AG04449 (cell line): ENCODE results near the gene KCNJ9.

Experiments
- CTCF ChIA-PET: fragments of 350-600 bp; formaldehyde crosslinking; extraction: SDS; loops from one replicate; lab custom pipeline; 2021; ENCODE audit warnings: antibody characterized with exemption; lab: Yijun Ruan, JAX
- POLR2A ChIA-PET: fragments of 400-600, 350-600 bp; formaldehyde crosslinking; extraction: SDS; loops from one replicate; lab custom pipeline; 2020; ENCODE audit warnings: antibody characterized with exemption, inconsistent platforms; lab: Yijun Ruan, JAX
- DNase-seq: peaks from one replicate; pipeline ENCODE4 v3.0.0-alpha.2; 2010; ENCODE audit warnings: low read depth, low spot score
- H3K4me3 ChIP-seq: 2 replicates; pipeline ENCODE4 v1.5.1; 2011; ENCODE audit warnings: low read depth, mild to moderate bottlenecking, control low read depth, low read length
- TF ChIP-seq, protein P1 (sequence below): IDR thresholded peaks from one replicate; pipeline ENCODE4 v1.5.1; 2011; ENCODE audit warnings: mild to moderate bottlenecking, moderate library complexity, low read length, control low read depth, inconsistent platforms; ENCODE audit not compliant: insufficient read depth; ENCODE audit errors: missing control alignments

KCNJ9 gene

DNA sequence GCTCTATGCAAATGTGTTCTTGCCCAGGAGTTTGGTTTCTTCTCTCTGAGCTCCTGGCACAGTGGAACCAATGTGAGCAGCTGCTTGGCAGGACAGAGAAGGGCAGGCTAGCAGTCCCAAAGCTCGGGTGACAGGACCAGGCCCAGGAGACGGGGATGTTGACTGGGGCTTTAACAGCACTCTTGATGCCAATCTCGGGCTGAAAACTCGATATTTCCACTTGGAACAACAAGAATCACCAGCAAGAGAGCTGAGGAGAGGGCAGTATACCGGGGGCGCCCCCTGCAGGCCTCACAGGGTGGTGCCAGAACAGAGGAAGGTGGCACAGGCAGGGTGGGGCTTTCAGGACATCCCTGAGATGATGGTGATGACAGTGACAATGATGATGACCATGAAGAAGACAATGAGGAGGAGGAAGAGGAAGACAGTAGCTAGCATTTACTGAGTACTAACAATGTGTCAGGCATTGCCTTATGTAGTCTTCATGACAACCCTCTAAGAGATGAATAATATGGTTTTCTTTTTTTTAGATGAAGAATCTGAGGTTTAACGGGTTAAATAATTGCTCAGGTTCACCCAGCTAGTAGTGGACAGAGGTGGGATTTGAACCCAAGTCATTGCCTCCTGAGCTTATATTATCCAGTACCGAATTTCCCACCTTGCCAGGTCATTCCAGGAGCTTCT is 2.7 kb upstream of the KCNJ9 start:
- H3K4me3 ChIP-seq = no peak overlapping the region
- TF ChIP-seq, protein P1, sequence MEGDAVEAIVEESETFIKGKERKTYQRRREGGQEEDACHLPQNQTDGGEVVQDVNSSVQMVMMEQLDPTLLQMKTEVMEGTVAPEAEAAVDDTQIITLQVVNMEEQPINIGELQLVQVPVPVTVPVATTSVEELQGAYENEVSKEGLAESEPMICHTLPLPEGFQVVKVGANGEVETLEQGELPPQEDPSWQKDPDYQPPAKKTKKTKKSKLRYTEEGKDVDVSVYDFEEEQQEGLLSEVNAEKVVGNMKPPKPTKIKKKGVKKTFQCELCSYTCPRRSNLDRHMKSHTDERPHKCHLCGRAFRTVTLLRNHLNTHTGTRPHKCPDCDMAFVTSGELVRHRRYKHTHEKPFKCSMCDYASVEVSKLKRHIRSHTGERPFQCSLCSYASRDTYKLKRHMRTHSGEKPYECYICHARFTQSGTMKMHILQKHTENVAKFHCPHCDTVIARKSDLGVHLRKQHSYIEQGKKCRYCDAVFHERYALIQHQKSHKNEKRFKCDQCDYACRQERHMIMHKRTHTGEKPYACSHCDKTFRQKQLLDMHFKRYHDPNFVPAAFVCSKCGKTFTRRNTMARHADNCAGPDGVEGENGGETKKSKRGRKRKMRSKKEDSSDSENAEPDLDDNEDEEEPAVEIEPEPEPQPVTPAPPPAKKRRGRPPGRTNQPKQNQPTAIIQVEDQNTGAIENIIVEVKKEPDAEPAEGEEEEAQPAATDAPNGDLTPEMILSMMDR = peak; percentile 77
- POLR2A ChIA-PET = no interaction called here
- CTCF ChIA-PET = interaction anchor here (0.6 to 11.7 kb wide), 44 partner anchors 7 to 301 kb away, joined by 3 to 116 read pairs (median 4); partner anchors contain the start of genes IGSF8, KCNJ10, PIGM and TAGLN2
- no peak for DNase-seq

DNA sequence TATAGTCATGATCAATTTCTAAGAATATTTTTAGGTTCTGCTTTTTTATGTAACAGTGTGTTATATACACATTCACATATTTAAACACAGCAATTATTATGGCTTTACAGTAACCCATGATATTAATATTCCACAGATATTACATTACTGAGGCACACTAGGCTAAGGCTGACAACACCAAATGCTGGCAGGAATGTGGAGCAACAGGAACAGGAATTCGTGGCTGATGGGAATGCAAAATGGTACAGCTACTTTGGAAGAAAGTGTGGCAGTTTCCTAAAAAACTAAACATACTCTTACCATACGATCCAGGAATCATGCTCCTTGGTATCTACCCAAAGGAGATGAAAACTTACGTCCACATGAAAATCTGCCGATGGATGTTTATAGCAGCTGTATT is 1.9 kb upstream of the KCNJ9 start:
- CTCF ChIA-PET = interaction anchor here (0.8 to 11.7 kb wide), 29 partner anchors 7 to 302 kb away, joined by 3 to 116 read pairs (median 9); partner anchors contain the start of genes IGSF8 and TAGLN2
- TF ChIP-seq, protein P1 = no peak
- DNase-seq = no peak
- POLR2A ChIA-PET = no interaction called here
- no peak overlapping the region for H3K4me3 ChIP-seq

DNA sequence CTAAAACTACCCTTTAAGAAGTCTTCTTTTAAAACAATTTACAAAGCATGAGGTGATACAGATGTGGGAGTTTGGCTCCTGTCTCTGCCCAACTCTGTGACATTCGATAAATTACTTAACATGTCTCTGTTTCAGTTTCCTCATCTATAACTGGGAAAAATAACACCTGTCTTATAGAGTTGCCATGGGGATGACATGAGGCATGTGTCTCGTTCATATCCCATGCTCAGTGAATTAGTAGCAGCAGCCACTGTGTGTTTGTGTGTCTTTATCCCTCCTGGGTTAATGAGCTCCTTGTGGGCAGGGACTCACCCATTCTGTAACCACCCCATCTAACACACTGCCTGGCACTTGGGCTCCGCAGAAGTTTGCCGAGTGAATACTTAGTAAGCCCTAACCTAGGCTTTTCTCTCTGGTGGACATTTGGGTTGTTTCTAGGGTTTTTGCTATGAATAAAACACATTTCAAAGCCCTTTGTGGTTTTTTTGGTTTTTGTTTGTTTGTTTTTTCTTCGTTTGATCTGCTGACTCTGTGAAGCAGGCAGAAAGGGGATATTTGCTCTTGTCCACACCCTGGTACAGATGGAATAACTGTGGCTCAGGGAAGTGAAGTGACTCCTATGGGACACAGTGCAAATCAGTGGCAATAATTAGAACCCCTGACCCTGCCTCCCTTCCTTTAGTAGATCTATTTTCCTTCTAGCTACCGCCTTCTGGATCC is 797 bp upstream of the KCNJ9 start:
- ChIA-PET POLR2A (no interaction called here), CTCF (interaction anchor here (0.7 to 9.2 kb wide), 17 partner anchors 9 to 296 kb away, joined by 3 to 147 read pairs (median 9); partner anchors contain the start of genes IGSF8, IGSF9 and PIGM)
- TF ChIP-seq, protein P1 = no peak
- DNase-seq = no peak
- H3K4me3 ChIP-seq = no peak overlapping the region

DNA sequence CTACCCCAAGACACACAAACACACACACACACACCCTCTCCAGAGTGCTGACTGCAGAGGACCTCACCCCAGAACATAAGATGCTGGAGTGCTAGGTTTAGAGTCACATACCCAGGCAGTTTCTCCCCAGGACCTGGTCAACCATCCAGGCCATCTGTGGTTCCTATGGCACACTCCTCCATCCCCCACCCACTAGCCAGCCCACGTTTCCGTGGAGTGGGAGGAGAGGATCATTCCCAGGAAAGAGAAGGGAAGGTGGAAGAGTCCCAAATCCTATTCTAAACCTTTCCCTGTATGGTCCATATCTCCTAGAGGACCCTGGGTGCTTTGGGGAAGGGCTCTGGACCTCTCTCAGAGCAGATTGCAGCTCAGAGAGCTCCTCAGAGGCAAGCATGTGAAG is 1.1 kb downstream of the KCNJ9 start:
- CTCF ChIA-PET = interaction anchor here (1.1 to 9.2 kb wide), 14 partner anchors 10 to 280 kb away, joined by 3 to 147 read pairs (median 7); partner anchors contain the start of gene IGSF8
- DNase-seq = no peak
- POLR2A ChIA-PET = no interaction called here
- H3K4me3 ChIP-seq = no peak overlapping the region
- TF ChIP-seq, protein P1 = no peak

DNA sequence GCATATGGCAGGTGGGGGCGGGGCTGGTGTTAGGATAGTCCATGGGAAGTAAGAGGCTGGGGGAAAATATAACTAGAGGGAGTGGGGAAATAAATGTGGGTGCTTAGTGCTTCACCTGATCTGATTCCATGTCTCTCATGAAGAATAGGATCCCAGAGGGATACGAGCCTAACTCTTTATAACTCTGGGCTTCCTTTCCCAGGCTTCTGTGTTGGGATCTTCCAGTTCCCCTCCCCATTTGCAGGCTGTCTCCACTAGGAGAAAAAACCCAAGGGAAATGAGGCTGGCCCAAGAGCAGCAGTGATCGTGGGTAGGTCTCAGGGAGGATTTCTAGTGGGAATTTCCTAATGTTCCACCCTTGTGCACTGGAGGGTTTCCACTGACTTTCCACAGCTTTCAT is 1.6 kb downstream of the KCNJ9 start:
- TF ChIP-seq, protein P1 = no peak
- ChIA-PET CTCF (interaction anchor here (0.7 to 9.2 kb wide), 12 partner anchors 11 to 279 kb away, joined by 3 to 147 read pairs (median 6); partner anchors contain the start of gene IGSF8), POLR2A (no interaction called here)
- no peak overlapping the region for H3K4me3 ChIP-seq
- no peak for DNase-seq
